ENCODE data around the gene NKAIN2.

- TF ChIP-seq POLR2AphosphoS5 (IDR thresholded peaks at IDR 0.05) (no peak), EP300 (IDR thresholded peaks at IDR 0.05) (no peak)
Observed at GRCh38 chr6:124149646-124150045, 346.0 kb downstream of the NKAIN2 start.

All from sigmoid colon (tissue), 4 donors.